Memory B cell (primary cell): ENCODE data around the gene CCT7.
"Not testable (repeated sequence)": the region's sequence is repeated elsewhere in the genome, so short reads cannot be mapped to it uniquely, and the experiment has no call there.

ENCODE experiments used
- ATAC-seq: fragments of 150-1000 bp; cut with Tn5 transposase; 2 replicates; pipeline ENCODE4 v1.10.0; 2021; ENCODE audit warnings: low read depth, mild to moderate bottlenecking, moderate library complexity
- DNase-seq, 2 donors: peaks; one replicate each; pipeline ENCODE4 v3.0.0; 2022; ENCODE audit warnings: low spot score in 2 of 2
- H3K27ac Mint-ChIP-seq: one replicate; pipeline ENCODE4 v1.8.0; 2022; ENCODE audit warnings: mild to moderate bottlenecking, moderate library complexity, mixed read lengths
- H3K27me3 Mint-ChIP-seq: one replicate; pipeline ENCODE4 v1.8.0; 2022; ENCODE audit warnings: mixed read lengths
- H3K36me3 Mint-ChIP-seq: one replicate; pipeline ENCODE4 v1.8.0; 2022; ENCODE audit warnings: mild to moderate bottlenecking, mixed read lengths
- H3K4me1 Mint-ChIP-seq: one replicate; pipeline ENCODE4 v1.8.0; 2022; ENCODE audit warnings: mixed read lengths
- H3K4me3 Mint-ChIP-seq: one replicate; pipeline ENCODE4 v1.8.0; 2022; ENCODE audit warnings: mild to moderate bottlenecking, moderate library complexity, mixed read lengths
- H3K9me3 Mint-ChIP-seq: one replicate; pipeline ENCODE4 v1.8.0; 2022; ENCODE audit warnings: mixed read lengths

CCT7 gene

DNA sequence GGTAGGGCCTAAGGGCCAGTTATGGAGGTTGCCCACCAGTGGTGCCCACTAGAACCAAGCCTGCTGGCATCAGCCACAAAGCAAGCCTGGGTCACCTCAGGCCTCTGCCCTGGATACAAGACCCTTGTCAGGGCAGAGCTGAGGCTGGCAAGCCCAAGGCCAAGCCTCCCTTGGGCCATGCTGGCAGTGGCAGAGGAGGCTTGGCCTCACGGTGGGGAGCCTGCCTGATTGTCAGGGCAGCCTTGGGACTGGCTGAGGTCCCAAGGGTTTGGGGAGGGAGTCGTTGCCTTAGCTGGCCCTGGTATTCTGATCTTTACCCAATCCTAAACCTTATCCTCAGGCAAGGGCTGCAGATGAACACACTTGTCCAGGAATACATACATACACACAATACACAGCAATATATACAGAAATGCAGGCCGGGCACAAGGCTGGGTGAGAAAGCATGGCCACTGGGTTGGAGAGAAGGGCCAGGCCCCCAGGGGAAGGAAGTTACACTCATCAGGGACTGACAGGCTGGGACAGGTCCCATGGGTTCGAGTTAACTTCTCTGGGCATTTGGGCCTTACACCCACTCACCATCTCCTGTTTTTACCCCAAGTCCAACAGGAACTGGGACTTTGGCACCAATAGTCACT, 21.0 kb downstream of the CCT7 start:
- Mint-ChIP-seq H3K4me3 (no peak overlapping the region), H3K9me3 (no peaks in the 10 kb centered on the region)

DNA sequence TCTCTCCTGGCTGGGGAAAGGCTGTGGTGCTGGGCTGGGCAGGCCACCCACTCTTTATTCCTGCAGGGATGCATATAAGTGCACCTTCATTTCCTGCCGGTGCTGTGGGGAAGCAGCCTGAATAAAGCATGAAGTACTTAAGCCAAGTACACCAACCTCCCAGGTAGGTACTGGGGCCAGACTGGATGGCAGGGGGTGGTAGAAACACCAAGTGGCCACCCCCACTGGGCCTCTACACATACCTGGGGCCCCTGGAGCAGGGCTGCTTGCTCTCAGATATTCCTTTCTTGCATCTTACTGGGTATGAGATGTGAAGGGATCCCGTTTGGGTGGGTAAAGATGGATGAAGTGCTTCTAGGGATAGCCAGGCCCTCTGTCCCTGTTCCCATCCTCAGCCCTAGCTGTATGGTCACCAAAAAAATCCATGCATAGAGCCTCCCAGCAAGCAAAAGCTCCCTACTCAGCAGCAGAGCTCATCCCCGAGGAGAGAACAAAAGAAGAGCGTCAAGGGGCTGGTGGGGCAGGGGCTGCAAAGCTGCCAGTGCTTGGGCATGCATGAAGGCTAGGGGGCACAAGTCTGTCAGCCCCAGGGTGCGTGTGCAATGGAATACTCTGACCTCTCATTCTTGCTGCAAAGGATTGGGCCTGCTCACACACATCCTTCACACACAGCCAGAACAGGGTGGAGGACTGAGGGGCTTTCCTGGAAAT, 22.0 kb downstream of the CCT7 start:
- H3K4me3 Mint-ChIP-seq = no peak overlapping the region
- no peaks in the 10 kb centered on the region for H3K27me3 Mint-ChIP-seq
- DNase-seq (no peak), ATAC-seq (no peak)
- H3K36me3 Mint-ChIP-seq = peaks cover 18% of the 10 kb centered on the region
- no peaks in the 10 kb centered on the region for H3K9me3 Mint-ChIP-seq
- H3K27ac Mint-ChIP-seq = peak overlapping the region; percentile 15
- no peaks in the 10 kb centered on the region for H3K4me1 Mint-ChIP-seq

More for the DNA sequence above, 21.0 kb downstream of the CCT7 start:
- no peak for ATAC-seq
- peak overlapping the region; percentile 53 for H3K27ac Mint-ChIP-seq
- H3K36me3 Mint-ChIP-seq = peaks cover 27% of the 10 kb centered on the region
- DNase-seq = no peak
- no peaks in the 10 kb centered on the region for H3K4me1 Mint-ChIP-seq
- H3K27me3 Mint-ChIP-seq = no peaks in the 10 kb centered on the region

GRCh38 chr2:73256618-73256922, 22.5 kb downstream of the CCT7 start:
- DNase-seq = no peak
- Mint-ChIP-seq H3K27ac (peak overlapping the region; percentile 15), H3K27me3 (no peaks in the 10 kb centered on the region), H3K36me3 (peaks cover 16% of the 10 kb centered on the region), H3K9me3 (no peaks in the 10 kb centered on the region), H3K4me1 (no peaks in the 10 kb centered on the region), H3K4me3 (no peak overlapping the region)
- ATAC-seq = no peak

DNA sequence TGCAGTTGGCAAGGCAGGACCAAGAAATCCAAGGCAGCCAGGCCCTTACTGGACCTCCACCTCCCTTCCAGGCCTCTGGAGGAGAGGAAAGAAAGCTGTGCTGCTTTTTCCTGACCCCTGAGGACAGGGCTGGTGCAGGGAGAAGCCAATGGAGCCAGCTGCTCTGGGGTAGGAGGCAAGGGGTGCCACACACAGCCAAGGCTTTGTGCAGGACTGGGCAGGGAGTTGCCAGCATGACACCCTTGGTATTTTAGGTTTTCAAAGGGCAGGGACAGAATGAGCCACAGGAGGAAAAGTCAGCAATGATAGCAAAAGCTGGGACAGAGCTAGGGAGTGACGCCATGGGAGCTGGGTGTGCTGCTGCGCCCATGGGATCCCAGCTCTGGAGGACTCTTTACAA, 22.9 kb downstream of the CCT7 start:
- H3K4me3 Mint-ChIP-seq = no peak overlapping the region

DNA sequence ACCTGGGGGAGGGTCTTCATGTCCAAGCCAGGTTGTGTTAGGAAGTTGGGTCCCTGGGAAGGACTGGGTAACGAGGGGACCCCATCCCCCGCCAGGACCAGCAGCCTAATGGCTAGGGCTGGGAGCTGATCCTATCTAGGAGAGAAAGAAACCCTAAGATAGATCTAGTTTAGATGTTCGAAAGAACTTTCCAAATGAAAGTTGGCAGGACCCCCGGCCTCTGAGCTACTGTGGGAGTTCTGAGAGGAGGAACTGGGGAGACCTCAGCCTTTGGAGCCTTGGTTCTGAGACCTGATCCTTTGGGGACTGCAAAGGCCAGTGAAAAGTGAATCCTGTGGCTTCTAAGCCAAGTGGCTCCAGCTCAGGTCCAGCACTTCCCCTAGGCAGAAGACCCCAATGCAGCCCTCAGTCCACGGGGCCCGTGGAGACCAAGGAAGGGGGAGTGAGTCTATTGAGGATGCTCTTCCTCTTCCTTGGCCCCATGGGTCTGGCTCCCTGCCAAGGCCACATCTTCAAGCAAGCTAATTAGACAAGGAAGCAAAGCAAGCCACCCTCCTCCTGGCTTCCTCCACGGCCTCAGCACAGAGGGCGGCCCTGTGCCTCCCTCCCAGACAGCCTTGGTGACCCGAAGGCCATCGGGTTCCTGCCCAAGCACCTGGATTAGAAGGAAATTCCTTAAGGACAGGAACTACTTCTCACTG, 23.5 kb downstream of the CCT7 start:
- Mint-ChIP-seq H3K9me3 (no peaks in the 10 kb centered on the region), H3K4me3 (no peak overlapping the region), H3K36me3 (peaks cover 16% of the 10 kb centered on the region), H3K27ac (peak overlapping the region; percentile 47), H3K4me1 (no peaks in the 10 kb centered on the region), H3K27me3 (no peaks in the 10 kb centered on the region)
- no peak for DNase-seq
- no peak for ATAC-seq

More for the DNA sequence above, 22.9 kb downstream of the CCT7 start:
- Mint-ChIP-seq H3K27me3 (no peaks in the 10 kb centered on the region), H3K27ac (peak overlapping the region; percentile 15), H3K9me3 (no peaks in the 10 kb centered on the region), H3K36me3 (peaks cover 17% of the 10 kb centered on the region), H3K4me1 (no peaks in the 10 kb centered on the region)
- ATAC-seq (no peak), DNase-seq (no peak)

DNA sequence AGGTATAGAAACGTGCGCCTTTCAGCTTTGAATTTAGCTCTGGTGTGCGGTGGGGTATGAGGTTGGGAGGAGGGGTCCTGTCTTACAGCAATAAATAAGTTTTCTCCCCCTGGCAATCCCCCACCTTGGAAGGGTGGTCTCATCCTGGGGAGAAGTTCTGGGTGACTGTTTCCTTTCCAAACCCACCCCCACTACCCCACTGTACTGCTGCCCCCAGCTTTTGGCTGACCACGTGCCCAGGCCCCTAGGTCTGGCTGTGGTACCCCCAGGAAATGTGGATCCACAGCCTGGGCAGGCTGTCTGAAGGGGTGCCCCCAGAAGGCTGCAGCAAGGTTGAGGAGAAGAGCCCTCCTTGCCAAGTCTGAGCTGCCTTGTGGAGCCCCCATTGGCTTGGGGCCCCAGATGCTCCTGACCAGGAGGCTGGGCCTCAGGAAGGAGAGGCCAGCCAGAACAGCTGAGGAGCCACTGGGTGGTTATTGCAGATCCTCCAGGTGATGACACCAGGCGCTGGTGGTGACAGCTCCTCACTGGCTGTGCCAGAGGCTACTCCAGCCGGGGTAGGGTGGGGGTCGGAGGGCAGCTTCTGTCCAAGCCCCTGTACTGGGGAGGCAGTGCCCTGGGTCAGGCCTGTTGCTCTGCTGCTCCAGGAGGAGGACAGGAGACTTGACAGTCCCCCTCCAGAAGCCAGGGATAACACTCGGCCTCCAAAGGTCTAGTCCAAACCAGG, 24.2 kb downstream of the CCT7 start:
- ATAC-seq (no peak), DNase-seq (no peak)
- Mint-ChIP-seq H3K27me3 (no peaks in the 10 kb centered on the region), H3K4me3 (no peak overlapping the region), H3K9me3 (no peaks in the 10 kb centered on the region), H3K27ac (no peak overlapping the region), H3K36me3 (peaks cover 15% of the 10 kb centered on the region), H3K4me1 (no peaks in the 10 kb centered on the region)

- no peak overlapping the region for H3K4me3 Mint-ChIP-seq
- no peaks in the 10 kb centered on the region for H3K27me3 Mint-ChIP-seq
- H3K4me1 Mint-ChIP-seq = no peaks in the 10 kb centered on the region
- ATAC-seq = no peak
- no peaks in the 10 kb centered on the region for H3K9me3 Mint-ChIP-seq
- DNase-seq = no peak
- peaks cover 17% of the 10 kb centered on the region for H3K36me3 Mint-ChIP-seq
- H3K27ac Mint-ChIP-seq = no peak overlapping the region
Observed at GRCh38 chr2:73258913-73259215, 24.8 kb downstream of the CCT7 start.

GRCh38 chr2:73259276-73259675, 25.2 kb downstream of the CCT7 start:
- H3K4me3 Mint-ChIP-seq = no peak overlapping the region
- H3K27me3 Mint-ChIP-seq = no peaks in the 10 kb centered on the region
- DNase-seq = no peak
- no peak for ATAC-seq
- H3K27ac Mint-ChIP-seq = no peak overlapping the region
- no peaks in the 10 kb centered on the region for H3K4me1 Mint-ChIP-seq
- H3K36me3 Mint-ChIP-seq = peaks cover 19% of the 10 kb centered on the region
- no peaks in the 10 kb centered on the region for H3K9me3 Mint-ChIP-seq

DNA sequence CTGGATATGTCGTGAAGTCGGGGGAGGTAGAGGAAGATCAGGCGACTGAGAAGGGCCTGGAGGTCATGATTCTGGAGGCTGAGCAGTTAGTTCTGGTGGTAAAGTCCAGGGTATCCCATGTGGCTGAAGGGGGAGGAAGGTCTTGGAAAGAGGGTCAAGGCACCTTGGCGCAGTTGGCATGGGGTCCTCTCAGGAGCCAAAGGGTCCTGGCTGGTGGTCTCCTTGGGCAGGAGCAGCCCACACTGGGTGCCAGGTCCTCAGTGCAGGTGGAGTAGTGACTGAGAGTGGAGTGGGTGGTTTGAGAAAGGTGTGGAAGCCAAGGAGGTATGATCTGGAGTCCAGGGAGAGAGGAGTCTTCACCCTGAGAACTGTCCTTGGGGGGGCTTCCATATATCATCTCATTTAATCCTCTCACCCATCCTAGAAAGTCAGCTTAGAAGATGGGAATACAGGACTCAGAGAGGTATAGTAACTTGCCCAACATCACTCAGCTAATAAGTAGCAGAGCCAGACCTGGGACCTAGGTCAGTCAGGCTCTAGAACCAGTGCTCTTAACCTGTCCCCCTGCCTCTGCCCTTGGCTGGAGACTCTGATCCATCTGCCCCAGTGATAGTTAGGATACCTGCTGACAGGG, 25.7 kb downstream of the CCT7 start:
- H3K27ac Mint-ChIP-seq = no peak overlapping the region

DNA sequence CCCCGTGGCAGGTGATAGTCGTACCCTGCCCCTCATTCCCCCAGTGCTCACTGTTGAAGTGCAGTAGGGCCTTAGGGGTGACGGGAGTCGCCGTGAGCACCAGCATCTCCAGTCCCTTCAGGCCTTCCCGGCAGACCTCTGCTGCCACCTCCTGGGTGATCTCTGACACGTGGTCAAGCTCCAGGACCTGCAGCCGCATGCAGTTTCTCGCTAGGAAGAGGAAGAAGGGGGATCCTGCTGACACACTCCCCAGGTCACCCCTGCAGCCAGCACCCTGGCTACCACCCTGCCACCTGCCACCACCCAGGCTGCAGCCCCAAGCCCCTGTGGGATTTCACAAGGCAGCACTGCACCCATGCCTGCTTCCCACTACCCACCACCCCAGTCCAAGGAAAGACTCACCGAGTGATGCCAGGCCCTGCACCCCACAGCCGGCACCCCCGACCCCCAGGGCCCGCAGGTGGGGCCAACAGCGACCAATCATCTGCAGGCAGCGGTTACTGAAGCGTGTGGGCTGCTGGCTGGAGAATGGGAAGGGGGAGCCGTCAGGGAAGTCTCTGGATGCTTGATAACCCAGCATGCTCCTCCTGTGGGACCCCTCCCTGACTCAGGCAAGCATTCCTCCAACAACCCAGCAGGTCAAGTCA, 26.4 kb downstream of the CCT7 start:
- ATAC-seq (no peak), DNase-seq (no peak)
- Mint-ChIP-seq H3K27ac (no peak overlapping the region), H3K27me3 (no peaks in the 10 kb centered on the region), H3K4me1 (no peaks in the 10 kb centered on the region), H3K4me3 (no peak overlapping the region), H3K9me3 (no peaks in the 10 kb centered on the region), H3K36me3 (peaks cover 18% of the 10 kb centered on the region)

More for the DNA sequence above, 25.7 kb downstream of the CCT7 start:
- no peak for DNase-seq
- no peaks in the 10 kb centered on the region for H3K9me3 Mint-ChIP-seq
- H3K4me1 Mint-ChIP-seq = no peaks in the 10 kb centered on the region
- H3K4me3 Mint-ChIP-seq = no peak overlapping the region
- ATAC-seq = no peak
- H3K27me3 Mint-ChIP-seq = no peaks in the 10 kb centered on the region
- H3K36me3 Mint-ChIP-seq = peaks cover 19% of the 10 kb centered on the region

- Mint-ChIP-seq H3K27ac (no peak overlapping the region), H3K27me3 (no peaks in the 10 kb centered on the region), H3K4me1 (peaks cover 5% of the 10 kb centered on the region), H3K4me3 (no peak overlapping the region), H3K36me3 (peaks cover 22% of the 10 kb centered on the region), H3K9me3 (no peaks in the 10 kb centered on the region)
- ATAC-seq (no peak), DNase-seq (no peak)
Observed at GRCh38 chr2:73262108-73262651, 28.1 kb downstream of the CCT7 start.

DNA sequence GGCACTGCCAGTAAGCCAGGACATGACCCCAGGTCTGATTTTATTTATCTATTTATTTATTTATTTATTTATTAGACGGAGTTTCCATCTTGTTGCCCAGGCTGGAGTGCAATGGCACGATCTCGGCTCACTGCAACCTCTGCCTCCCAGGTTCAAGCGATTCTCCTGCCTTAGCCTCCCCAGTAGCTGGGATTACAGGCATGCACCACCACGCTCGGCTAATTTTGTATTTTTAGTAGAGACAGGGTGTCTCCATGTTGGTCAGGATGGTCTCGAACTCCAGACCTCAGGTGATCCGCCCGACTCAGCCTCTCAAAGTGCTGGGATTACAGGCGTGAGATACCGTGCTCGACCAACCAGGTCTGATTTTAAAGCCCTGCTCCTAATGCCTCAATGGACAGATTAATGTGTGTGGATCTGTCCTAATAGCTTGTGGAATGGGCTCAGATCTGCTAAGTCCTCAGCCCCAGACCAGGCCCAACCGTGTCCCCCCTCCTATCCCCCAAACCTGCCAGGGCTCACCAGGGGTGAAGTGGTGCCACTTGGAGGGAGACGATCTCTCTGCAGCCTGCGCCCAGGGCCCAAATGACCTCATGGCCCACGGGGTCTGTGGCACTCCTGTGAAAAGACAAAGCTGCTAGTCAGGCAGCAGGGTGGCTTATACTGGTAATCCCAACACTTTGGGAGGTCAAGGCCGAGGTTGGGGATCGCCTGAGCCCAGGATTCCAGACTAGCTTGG, 28.8 kb downstream of the CCT7 start:
- not testable (repeated sequence) for H3K27ac Mint-ChIP-seq, ATAC-seq
- H3K36me3 Mint-ChIP-seq = peaks cover 22% of the 10 kb centered on the region

More for the DNA sequence above, 28.8 kb downstream of the CCT7 start:
- not testable (repeated sequence) for H3K27me3 Mint-ChIP-seq, H3K4me3 Mint-ChIP-seq, H3K9me3 Mint-ChIP-seq, DNase-seq, H3K4me1 Mint-ChIP-seq
